ENCODE measurements around the gene CCDC192.

The CCDC192 gene

GRCh38 chr5:127854520-127854919 lies 151.3 kb downstream of the CCDC192 start:
- no peak for ATAC-seq
- H3K36me3 Mint-ChIP-seq = no peaks in the 10 kb centered on the region
- H3K9me3 Mint-ChIP-seq = peaks cover under 1% of the 10 kb centered on the region
- H3K4me1 Mint-ChIP-seq = no peaks in the 10 kb centered on the region
- H3K4me3 Mint-ChIP-seq = no peak overlapping the region
- H3K27ac Mint-ChIP-seq = no peak overlapping the region
- H3K27me3 Mint-ChIP-seq = peaks cover 4% of the 10 kb centered on the region

GRCh38 chr5:127856292-127856691 lies 153.1 kb downstream of the CCDC192 start:
- Mint-ChIP-seq H3K9me3 (peaks cover 4% of the 10 kb centered on the region), H3K4me3 (no peak overlapping the region), H3K27me3 (peaks cover 12% of the 10 kb centered on the region)

GRCh38 chr5:127858116-127858784 lies 155.1 kb downstream of the CCDC192 start:
- no peaks in the 10 kb centered on the region for H3K4me1 Mint-ChIP-seq

More at GRCh38 chr5:127856292-127856691, 153.1 kb downstream of the CCDC192 start:
- no peaks in the 10 kb centered on the region for H3K4me1 Mint-ChIP-seq
- H3K36me3 Mint-ChIP-seq = no peaks in the 10 kb centered on the region
- ATAC-seq = no peak
- no peak overlapping the region for H3K27ac Mint-ChIP-seq

DNA sequence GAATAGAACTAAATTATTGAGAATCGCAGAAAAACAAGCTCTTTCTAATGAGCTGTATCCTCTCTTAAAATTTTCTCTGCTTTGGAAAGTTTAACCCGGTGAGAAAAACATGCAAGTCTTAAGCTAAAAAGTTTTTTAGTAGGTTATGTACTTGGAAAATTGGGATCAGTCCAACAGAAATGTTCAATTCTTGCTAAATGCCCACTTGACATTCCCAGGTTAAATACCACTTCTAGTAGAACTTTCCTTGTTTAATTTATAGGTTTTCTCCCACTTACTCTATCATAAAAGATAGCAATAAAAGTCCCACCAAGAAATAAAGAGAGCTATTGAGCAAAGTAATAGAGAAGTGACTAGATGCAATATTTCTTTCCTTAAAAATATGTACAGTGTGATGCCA lies 157.1 kb downstream of the CCDC192 start:
- H3K4me1 Mint-ChIP-seq = no peaks in the 10 kb centered on the region
- H3K27me3 Mint-ChIP-seq = peaks cover 12% of the 10 kb centered on the region
- H3K9me3 Mint-ChIP-seq = peaks cover 4% of the 10 kb centered on the region
- H3K4me3 Mint-ChIP-seq = no peak overlapping the region
- ATAC-seq = no peak
- H3K36me3 Mint-ChIP-seq = no peaks in the 10 kb centered on the region
- H3K27ac Mint-ChIP-seq = no peak overlapping the region

More at GRCh38 chr5:127858116-127858784, 155.1 kb downstream of the CCDC192 start:
- H3K27me3 Mint-ChIP-seq = peaks cover 12% of the 10 kb centered on the region
- no peak for ATAC-seq
- H3K4me3 Mint-ChIP-seq = no peak overlapping the region
- peaks cover 4% of the 10 kb centered on the region for H3K9me3 Mint-ChIP-seq
- no peak overlapping the region for H3K27ac Mint-ChIP-seq
- no peaks in the 10 kb centered on the region for H3K36me3 Mint-ChIP-seq

DNA sequence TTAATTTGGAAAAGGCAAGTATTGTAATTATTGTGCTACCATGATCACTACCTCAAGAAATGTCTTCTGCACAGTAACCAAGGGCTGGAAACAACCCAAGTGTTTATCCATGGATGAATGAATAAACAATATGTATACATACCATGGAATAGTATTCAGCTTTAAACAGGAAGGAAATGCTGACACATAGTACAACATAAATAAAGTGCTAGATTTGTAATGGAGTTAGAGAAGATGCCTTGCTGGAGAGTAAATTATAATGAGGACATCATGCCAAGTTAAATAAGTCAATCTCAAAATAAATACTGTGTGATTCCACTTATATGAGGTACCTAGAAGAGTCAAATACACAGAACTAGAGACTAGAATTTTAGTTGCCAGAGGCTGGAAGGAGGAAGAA lies 160.0 kb downstream of the CCDC192 start:
- H3K4me1 Mint-ChIP-seq = no peaks in the 10 kb centered on the region
- H3K4me3 Mint-ChIP-seq = no peak overlapping the region
- peaks cover 4% of the 10 kb centered on the region for H3K9me3 Mint-ChIP-seq
- H3K36me3 Mint-ChIP-seq = no peaks in the 10 kb centered on the region
- no peak overlapping the region for H3K27ac Mint-ChIP-seq
- H3K27me3 Mint-ChIP-seq = peaks cover 12% of the 10 kb centered on the region
- ATAC-seq = no peak

- H3K4me3 Mint-ChIP-seq = no peak overlapping the region
- H3K9me3 Mint-ChIP-seq = peaks cover 4% of the 10 kb centered on the region
- H3K36me3 Mint-ChIP-seq = no peaks in the 10 kb centered on the region
- no peak overlapping the region for H3K27ac Mint-ChIP-seq
- ATAC-seq = no peak
- H3K4me1 Mint-ChIP-seq = no peaks in the 10 kb centered on the region
- H3K27me3 Mint-ChIP-seq = peaks cover 18% of the 10 kb centered on the region
These were observed 160.6 kb downstream of the CCDC192 start for GRCh38 chr5:127863610-127864395.

DNA sequence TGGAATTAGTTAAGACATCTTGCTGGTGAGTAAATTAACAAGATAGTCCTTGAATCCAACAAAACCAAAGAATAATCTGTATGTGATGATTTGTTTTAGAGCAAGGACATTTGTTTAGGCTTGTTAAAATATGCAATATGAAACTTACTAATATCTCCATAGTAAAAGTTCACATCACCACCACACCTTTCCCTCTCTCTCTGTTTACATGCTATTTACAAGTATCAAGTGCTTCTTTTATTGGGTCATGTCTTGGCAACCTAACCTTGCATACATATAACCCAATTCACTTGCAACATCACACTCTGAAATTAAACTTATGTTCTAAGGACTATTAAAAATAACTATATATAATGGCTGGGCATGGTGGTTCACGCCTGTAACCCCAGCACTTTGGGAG lies 161.3 kb downstream of the CCDC192 start:
- peaks cover 3% of the 10 kb centered on the region for H3K9me3 Mint-ChIP-seq
- no peaks in the 10 kb centered on the region for H3K36me3 Mint-ChIP-seq
- peaks cover 16% of the 10 kb centered on the region for H3K27me3 Mint-ChIP-seq
- ATAC-seq = no peak
- H3K4me3 Mint-ChIP-seq = no peak overlapping the region
- H3K27ac Mint-ChIP-seq = no peak overlapping the region
- no peaks in the 10 kb centered on the region for H3K4me1 Mint-ChIP-seq

DNA sequence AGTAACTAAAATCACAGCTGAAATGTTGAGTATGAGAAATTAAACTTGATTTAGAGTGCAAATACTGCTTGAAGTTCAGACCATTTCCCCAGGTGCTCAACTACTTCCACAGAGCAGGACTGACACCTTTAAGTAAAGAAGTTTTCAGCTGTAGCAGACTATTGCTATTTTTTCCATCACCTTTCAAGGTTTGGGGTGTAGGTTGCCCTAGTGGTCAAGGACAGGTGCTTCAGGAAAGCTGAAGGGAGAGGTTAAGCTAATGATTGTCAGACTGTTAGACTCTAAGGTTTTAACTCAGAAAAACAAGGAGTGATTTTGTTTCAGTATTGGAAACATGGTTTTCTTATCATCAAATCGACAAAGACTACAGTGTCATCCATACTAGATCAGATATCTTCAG lies 162.1 kb downstream of the CCDC192 start:
- ATAC-seq = no peak
- no peaks in the 10 kb centered on the region for H3K4me1 Mint-ChIP-seq
- peaks cover 9% of the 10 kb centered on the region for H3K27me3 Mint-ChIP-seq
- H3K4me3 Mint-ChIP-seq = no peak overlapping the region
- H3K27ac Mint-ChIP-seq = no peak overlapping the region
- H3K36me3 Mint-ChIP-seq = no peaks in the 10 kb centered on the region
- no peaks in the 10 kb centered on the region for H3K9me3 Mint-ChIP-seq

- no peak overlapping the region for H3K4me3 Mint-ChIP-seq
- no peaks in the 10 kb centered on the region for H3K36me3 Mint-ChIP-seq
- no peak for ATAC-seq
- H3K9me3 Mint-ChIP-seq = no peaks in the 10 kb centered on the region
- no peak overlapping the region for H3K27ac Mint-ChIP-seq
- no peaks in the 10 kb centered on the region for H3K4me1 Mint-ChIP-seq
- peaks cover 8% of the 10 kb centered on the region for H3K27me3 Mint-ChIP-seq
These were observed 164.0 kb downstream of the CCDC192 start for GRCh38 chr5:127867022-127867783.

DNA sequence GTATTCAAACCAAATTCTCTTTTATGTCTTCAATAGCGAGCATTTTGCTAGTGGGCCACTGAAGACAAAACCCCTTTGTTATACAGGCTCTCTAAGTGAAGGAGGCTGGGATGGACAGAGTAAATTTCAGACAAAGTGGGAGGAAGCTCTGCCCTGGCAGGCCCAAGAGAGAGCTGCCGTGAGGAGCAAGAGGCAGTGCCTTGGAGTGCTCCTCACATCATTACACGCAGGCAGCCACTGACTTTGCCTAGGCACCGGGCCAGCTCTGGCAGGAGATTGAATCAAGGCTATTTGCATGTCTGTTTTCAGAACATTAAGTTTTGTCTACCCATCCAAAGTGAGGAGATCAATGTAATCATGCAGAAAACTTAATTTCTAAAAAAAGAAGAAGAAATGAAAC lies 167.7 kb downstream of the CCDC192 start:
- H3K27ac Mint-ChIP-seq = no peak overlapping the region
- H3K4me3 Mint-ChIP-seq = no peak overlapping the region
- no peaks in the 10 kb centered on the region for H3K9me3 Mint-ChIP-seq
- no peak for ATAC-seq
- peaks cover 8% of the 10 kb centered on the region for H3K27me3 Mint-ChIP-seq
- no peaks in the 10 kb centered on the region for H3K4me1 Mint-ChIP-seq
- no peaks in the 10 kb centered on the region for H3K36me3 Mint-ChIP-seq

DNA sequence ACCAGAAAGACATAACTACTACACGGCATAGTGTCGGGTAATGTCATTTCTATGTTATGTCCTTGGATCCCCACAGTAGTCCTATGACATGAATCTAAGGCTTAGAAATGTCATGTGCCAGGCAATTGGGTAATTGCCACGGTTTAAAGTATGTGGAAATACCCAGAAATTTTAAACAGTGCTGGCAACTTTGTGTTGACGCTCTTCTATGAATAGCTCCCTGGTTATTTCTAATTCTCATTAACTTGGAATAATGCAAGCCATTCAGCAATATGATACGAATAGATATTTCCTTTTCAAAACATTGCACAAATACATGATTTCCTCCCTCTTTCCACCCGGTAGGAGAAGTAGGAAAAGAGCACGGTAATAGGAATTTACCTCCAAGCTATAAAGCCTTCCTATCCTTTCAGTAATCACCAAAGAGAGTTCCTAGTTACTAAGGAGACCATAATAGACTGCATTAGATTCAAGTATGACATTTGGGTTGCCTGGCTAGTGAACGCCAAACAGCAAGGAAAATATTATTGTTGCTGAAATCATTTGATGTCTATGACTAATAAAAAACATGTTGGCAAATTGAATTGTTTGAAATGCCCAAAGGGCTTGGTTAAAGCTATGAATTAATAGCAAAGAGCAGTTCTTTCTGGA lies 168.4 kb downstream of the CCDC192 start:
- ATAC-seq = no peak
- Mint-ChIP-seq H3K36me3 (no peaks in the 10 kb centered on the region), H3K27ac (no peak overlapping the region), H3K9me3 (no peaks in the 10 kb centered on the region), H3K4me3 (no peak overlapping the region), H3K27me3 (peaks cover 8% of the 10 kb centered on the region), H3K4me1 (no peaks in the 10 kb centered on the region)

DNA sequence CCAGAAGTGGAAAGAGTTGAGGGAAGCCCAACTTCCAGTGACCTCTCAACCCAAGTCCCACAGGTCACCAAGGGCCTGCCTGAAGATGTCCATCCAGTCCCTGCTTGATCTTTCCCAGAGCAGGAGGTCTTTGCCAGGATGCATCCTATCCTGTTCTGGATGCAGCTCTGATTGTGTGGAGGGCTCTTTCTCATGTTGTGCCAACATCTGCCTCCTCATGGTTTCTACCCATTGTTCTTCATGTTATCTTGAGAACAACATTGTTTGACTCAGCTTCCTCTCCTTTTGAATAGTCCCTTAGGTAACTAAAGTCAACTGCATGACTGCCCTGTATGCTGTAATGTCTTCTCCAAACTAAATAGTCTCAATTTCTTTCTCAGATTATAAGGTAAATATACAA lies 169.3 kb downstream of the CCDC192 start:
- Mint-ChIP-seq H3K4me3 (no peak overlapping the region), H3K36me3 (no peaks in the 10 kb centered on the region), H3K9me3 (no peaks in the 10 kb centered on the region), H3K27ac (no peak overlapping the region), H3K27me3 (peaks cover 8% of the 10 kb centered on the region), H3K4me1 (no peaks in the 10 kb centered on the region)
- no peak for ATAC-seq

GRCh38 chr5:127875235-127876021 lies 172.2 kb downstream of the CCDC192 start:
- H3K36me3 Mint-ChIP-seq = no peaks in the 10 kb centered on the region

DNA sequence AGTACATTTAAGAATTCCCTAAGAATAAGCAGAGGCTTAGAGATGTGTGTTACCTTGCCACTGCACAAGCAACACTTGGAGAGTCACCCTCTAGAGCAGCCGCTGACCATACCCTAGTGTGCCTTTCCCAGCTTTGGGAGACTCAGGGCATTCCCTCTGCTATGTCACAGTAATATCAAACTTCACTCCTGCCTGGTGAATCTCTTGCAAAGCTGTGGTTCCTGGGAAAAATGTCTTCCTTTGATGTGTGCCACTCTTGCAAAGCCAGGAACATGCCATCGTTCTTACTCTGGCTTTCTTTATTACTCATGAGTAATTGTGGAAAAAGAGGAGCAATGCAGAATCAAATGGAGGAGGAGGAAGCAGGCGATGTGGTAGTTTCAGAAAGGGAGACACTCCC lies 173.2 kb downstream of the CCDC192 start:
- Mint-ChIP-seq H3K4me1 (no peaks in the 10 kb centered on the region), H3K36me3 (no peaks in the 10 kb centered on the region), H3K9me3 (no peaks in the 10 kb centered on the region), H3K4me3 (no peak overlapping the region), H3K27me3 (no peaks in the 10 kb centered on the region), H3K27ac (no peak overlapping the region)
- ATAC-seq = no peak

More at GRCh38 chr5:127875235-127876021, 172.2 kb downstream of the CCDC192 start:
- H3K9me3 Mint-ChIP-seq = no peaks in the 10 kb centered on the region
- no peak overlapping the region for H3K27ac Mint-ChIP-seq
- no peaks in the 10 kb centered on the region for H3K4me1 Mint-ChIP-seq
- ATAC-seq = peak; percentile 85
- no peaks in the 10 kb centered on the region for H3K27me3 Mint-ChIP-seq
- no peak overlapping the region for H3K4me3 Mint-ChIP-seq

Measured in stimulated activated memory B cell treated with anti-CD40 and anti-IgM and Interleukin-4, amounts not matched to agents 10 μg/mL and 1 μg/mL and 100 μg/mL, for 72 hours (primary cell).